AG04450 (cell line): ENCODE data around the gene MKLN1. TPM values are rescaled to one million over a fixed set of nuclear protein-coding genes. Genes with fewer than 3 reads are reported as not detected.

Experiments used
- CTCF ChIA-PET: fragments of 300-600, 350-600 bp; formaldehyde crosslinking; extraction: SDS; loops from one replicate; lab custom pipeline; 2022; ENCODE audit warnings: antibody characterized with exemption, inconsistent platforms; lab: Charles Lee
- POLR2A ChIA-PET: fragments of 350-600 bp; formaldehyde crosslinking; extraction: SDS; loops from one replicate; lab custom pipeline; 2021; ENCODE audit warnings: antibody characterized with exemption, inconsistent platforms; lab: Yijun Ruan, JAX
- DNase-seq: peaks from one replicate; pipeline ENCODE4 v3.0.0-alpha.2; 2011; ENCODE audit warnings: low read depth, low spot score
- H3K27ac ChIP-seq: one replicate; pipeline ENCODE4 v1.5.1; 2012; ENCODE audit warnings: low read depth, low read length, control low read depth
- H3K27me3 ChIP-seq: one replicate; pipeline ENCODE4 v1.6.0; 2012; ENCODE audit warnings: low read length; ENCODE audit not compliant: control insufficient read depth, insufficient read depth
- H3K4me3 ChIP-seq: 2 replicates; pipeline ENCODE4 v1.5.1; 2011; ENCODE audit warnings: mild to moderate bottlenecking, low read depth, low read length, control low read depth
- H3K9me3 ChIP-seq: 2 replicates; pipeline ENCODE4 v1.5.1; 2012; ENCODE audit warnings: low read length; ENCODE audit not compliant: control insufficient read depth, insufficient read depth
- CTCF ChIP-seq: IDR thresholded peaks from 2 replicates; pipeline ENCODE4 v1.5.1; 2011; ENCODE audit warnings: low read depth, low read length, control low read depth, inconsistent platforms
- polyA plus RNA-seq: library from polyadenylated mRNA; depleted of rRNA; stranded (reverse); fragments of >200 nt; gene quantifications from 2 replicates; pipeline ENCODE4 v1.2.3, GENCODE V29; 2011

Gene MKLN1
- polyA plus RNA-seq, 1 experiment: 56.8 TPM

- ChIA-PET POLR2A (no interaction called here), CTCF (no interaction called here)
- Histone ChIP-seq H3K27me3 (no peaks in the 10 kb centered on the region), H3K27ac (no peak overlapping the region), H3K4me3 (no peak overlapping the region), H3K9me3 (no peaks in the 10 kb centered on the region; the same call in none of the 2 replicates)
- TF ChIP-seq CTCF: no peak
- no peak for DNase-seq
Observed at GRCh38 chr7:131335639-131336381, 8.1 kb downstream of the MKLN1 start.

- DNase-seq: no peak
- CTCF ChIA-PET: no interaction called here
Observed at GRCh38 chr7:131336956-131337355, 9.3 kb downstream of the MKLN1 start.

GRCh38 chr7:131338173-131338572 is 10.5 kb downstream of the MKLN1 start:
- H3K9me3 ChIP-seq: no peaks in the 10 kb centered on the region; the same call in none of the 2 replicates
- no peak for DNase-seq
- CTCF ChIA-PET: interaction anchor here (0.7 kb wide), 1 partner anchor 11 kb away, joined by 3 read pairs; the partner anchor contains the start of gene MKLN1
- H3K27me3 ChIP-seq: no peaks in the 10 kb centered on the region
- no peak for TF ChIP-seq CTCF
- POLR2A ChIA-PET: no interaction called here
- no peak overlapping the region for H3K4me3 ChIP-seq
- no peak overlapping the region for H3K27ac ChIP-seq

More at GRCh38 chr7:131336956-131337355, 9.3 kb downstream of the MKLN1 start:
- POLR2A ChIA-PET: no interaction called here
- no peak overlapping the region for H3K27ac ChIP-seq
- no peak for TF ChIP-seq CTCF
- H3K4me3 ChIP-seq: no peak overlapping the region
- H3K27me3 ChIP-seq: no peaks in the 10 kb centered on the region
- H3K9me3 ChIP-seq: no peaks in the 10 kb centered on the region; the same call in none of the 2 replicates

- Histone ChIP-seq H3K4me3 (no peak overlapping the region), H3K9me3 (no peaks in the 10 kb centered on the region; the same call in 1 of the 2 replicates), H3K27me3 (no peaks in the 10 kb centered on the region), H3K27ac (no peak overlapping the region)
- ChIA-PET CTCF (no interaction called here), POLR2A (no interaction called here)
- TF ChIP-seq CTCF: no peak
- DNase-seq: no peak
Observed at GRCh38 chr7:131338691-131339390, 11.2 kb downstream of the MKLN1 start.

GRCh38 chr7:131341690-131342089 is 14.0 kb downstream of the MKLN1 start:
- no peak for DNase-seq
- H3K27ac ChIP-seq: no peak overlapping the region
- no peaks in the 10 kb centered on the region; the same call in 1 of the 2 replicates for H3K9me3 ChIP-seq
- POLR2A ChIA-PET: no interaction called here
- no peak for TF ChIP-seq CTCF
- no peak overlapping the region for H3K4me3 ChIP-seq
- CTCF ChIA-PET: no interaction called here
- H3K27me3 ChIP-seq: no peaks in the 10 kb centered on the region
